Cardiac muscle cell (in vitro differentiated cells and primary cell): Measurements from ENCODE around the gene TIGD1. TPM values are rescaled to one million over a fixed set of nuclear protein-coding genes. Genes with fewer than 3 reads are reported as not detected.

Experiments
- DNase-seq, 2 donors: peaks; one replicate each; pipeline versions ENCODE4 v3.0.0 to v3.0.0-alpha.2; 2010 to 2017; ENCODE audit warnings: low read depth in 1 of 2, low spot score in 1 of 2
- H3K27ac ChIP-seq: fragments of 200-600 bp; sonication (generic); 2 replicates; pipeline ENCODE4 v1.5.1; 2016
- H3K27me3 ChIP-seq: fragments of 200-600 bp; sonication (generic); 2 replicates; pipeline ENCODE4 v1.6.0; 2016; ENCODE audit warnings: control low read depth
- H3K36me3 ChIP-seq: fragments of 200-600 bp; sonication (generic); 2 replicates; pipeline ENCODE4 v1.5.1; 2016; ENCODE audit warnings: control low read depth
- H3K4me1 ChIP-seq: fragments of 200-600 bp; sonication (generic); 2 replicates; pipeline ENCODE4 v1.8.1; 2017; ENCODE audit warnings: low read depth, mild to moderate bottlenecking, mixed run types
- H3K4me3 ChIP-seq: fragments of 200-600 bp; sonication (generic); 2 replicates; pipeline ENCODE4 v1.5.1; 2016; ENCODE audit warnings: mild to moderate bottlenecking
- H3K9me3 ChIP-seq: fragments of 200-600 bp; sonication (generic); 2 replicates; pipeline ENCODE4 v1.5.1; 2017; ENCODE audit warnings: low read depth, mild to moderate bottlenecking, control low read depth
- polyA plus RNA-seq: library from polyadenylated mRNA; unstranded; fragments of >200 nt; fragmentation: Nextera tagmentation; extraction: Ambion mirVana; gene quantifications from 2 replicates; pipeline ENCODE4 v1.2.1, GENCODE V29; 2016
- total RNA-seq: library from RNA; depleted of rRNA; stranded (reverse); fragments of >200 nt; gene quantifications from 2 replicates; pipeline ENCODE4 v1.2.3, GENCODE V29; 2016
- TF ChIP-seq, protein P1 (sequence below): IDR thresholded peaks from 2 replicates; pipeline ENCODE4 v1.5.1; 2012; ENCODE audit warnings: low read depth, mild to moderate bottlenecking, low read length

The TIGD1 gene
- total and polyA plus RNA-seq, 2 experiments from 2014 or later = 10.6 to 12.5 TPM

DNA sequence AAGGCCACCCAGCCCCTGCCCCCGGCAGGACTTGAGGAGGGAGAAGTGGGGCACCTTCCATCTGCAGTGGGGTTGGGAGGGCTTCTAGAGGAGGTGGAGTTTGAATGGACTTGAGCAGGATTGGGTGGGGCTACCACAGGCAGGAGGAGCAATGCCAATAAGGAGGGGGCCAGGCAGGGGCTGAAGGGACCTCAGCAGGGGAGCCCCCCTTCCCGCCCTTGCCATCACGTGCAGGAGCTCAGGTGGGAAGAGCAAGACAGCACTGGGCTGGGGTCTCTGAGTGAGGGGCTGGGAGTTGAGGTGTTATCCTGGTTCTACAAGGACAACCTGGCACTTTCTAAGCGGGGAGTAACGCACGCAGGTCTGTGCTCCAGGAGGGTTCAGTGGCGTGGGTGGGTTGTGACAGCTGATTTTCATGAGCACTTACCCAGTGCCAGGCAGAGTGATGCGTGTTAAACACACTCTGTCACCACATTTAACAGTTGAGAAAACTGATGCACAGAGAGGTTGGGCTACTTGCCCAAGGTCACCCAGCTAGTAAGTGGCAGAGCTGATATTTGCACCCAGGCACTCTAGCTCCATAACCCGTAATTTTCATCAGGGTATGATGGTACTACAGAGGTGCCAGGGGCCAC, 19.6 kb downstream of the TIGD1 start:
- no peak overlapping the region for H3K4me3 ChIP-seq
- H3K4me1 ChIP-seq = no peaks in the 10 kb centered on the region
- no peaks in the 10 kb centered on the region for H3K36me3 ChIP-seq
- H3K27me3 ChIP-seq = no peaks in the 10 kb centered on the region
- no peaks in the 10 kb centered on the region for H3K9me3 ChIP-seq
- H3K27ac ChIP-seq = no peak overlapping the region
- TF ChIP-seq, protein P1, sequence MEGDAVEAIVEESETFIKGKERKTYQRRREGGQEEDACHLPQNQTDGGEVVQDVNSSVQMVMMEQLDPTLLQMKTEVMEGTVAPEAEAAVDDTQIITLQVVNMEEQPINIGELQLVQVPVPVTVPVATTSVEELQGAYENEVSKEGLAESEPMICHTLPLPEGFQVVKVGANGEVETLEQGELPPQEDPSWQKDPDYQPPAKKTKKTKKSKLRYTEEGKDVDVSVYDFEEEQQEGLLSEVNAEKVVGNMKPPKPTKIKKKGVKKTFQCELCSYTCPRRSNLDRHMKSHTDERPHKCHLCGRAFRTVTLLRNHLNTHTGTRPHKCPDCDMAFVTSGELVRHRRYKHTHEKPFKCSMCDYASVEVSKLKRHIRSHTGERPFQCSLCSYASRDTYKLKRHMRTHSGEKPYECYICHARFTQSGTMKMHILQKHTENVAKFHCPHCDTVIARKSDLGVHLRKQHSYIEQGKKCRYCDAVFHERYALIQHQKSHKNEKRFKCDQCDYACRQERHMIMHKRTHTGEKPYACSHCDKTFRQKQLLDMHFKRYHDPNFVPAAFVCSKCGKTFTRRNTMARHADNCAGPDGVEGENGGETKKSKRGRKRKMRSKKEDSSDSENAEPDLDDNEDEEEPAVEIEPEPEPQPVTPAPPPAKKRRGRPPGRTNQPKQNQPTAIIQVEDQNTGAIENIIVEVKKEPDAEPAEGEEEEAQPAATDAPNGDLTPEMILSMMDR = no peak
- DNase-seq = no peak

DNA sequence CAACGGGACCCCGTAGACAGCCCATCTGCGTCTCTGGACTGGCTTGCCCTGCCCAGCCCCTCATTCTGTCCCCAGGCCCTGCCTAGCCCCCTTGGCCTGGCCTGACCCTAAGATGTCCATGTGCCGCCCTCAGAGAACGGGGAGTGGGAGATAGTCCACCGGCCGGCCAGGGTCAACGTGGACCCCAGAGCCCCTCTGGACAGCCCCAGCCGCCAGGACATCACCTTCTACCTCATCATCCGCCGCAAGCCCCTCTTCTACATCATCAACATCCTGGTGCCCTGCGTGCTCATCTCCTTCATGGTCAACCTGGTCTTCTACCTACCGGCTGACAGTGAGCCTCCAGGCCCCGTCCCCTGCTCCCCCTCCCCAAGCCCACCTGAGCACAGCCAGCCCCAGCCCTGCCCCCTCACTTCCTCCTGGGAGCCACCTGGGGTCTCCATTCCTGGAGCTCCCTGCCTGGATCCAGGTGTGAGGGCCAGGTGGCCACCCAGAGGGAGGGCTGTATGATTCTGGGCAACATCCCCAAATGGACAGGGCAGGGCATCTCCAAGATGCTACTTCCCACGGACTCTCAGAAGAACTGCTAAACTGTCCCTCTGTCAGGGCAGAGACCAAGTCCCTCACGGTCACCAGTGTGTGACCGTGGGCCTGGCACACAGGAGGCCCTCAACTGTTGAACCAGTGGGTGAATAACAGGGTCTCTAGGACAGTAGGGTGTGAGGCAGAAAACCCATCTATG, 20.4 kb downstream of the TIGD1 start:
- no peak for DNase-seq
- Histone ChIP-seq H3K9me3 (no peaks in the 10 kb centered on the region), H3K4me3 (no peak overlapping the region), H3K27me3 (no peaks in the 10 kb centered on the region), H3K36me3 (no peaks in the 10 kb centered on the region), H3K4me1 (peaks cover 2% of the 10 kb centered on the region), H3K27ac (no peak overlapping the region)
- TF ChIP-seq, protein P1 = no peak

GRCh38 chr2:232528746-232529460, 21.5 kb downstream of the TIGD1 start:
- H3K36me3 ChIP-seq = no peaks in the 10 kb centered on the region
- no peak for DNase-seq
- TF ChIP-seq, protein P1 = no peak
- H3K9me3 ChIP-seq = no peaks in the 10 kb centered on the region
- no peak overlapping the region for H3K4me3 ChIP-seq
- H3K27ac ChIP-seq = no peak overlapping the region
- peaks cover 3% of the 10 kb centered on the region for H3K27me3 ChIP-seq
- H3K4me1 ChIP-seq = peaks cover 2% of the 10 kb centered on the region

DNA sequence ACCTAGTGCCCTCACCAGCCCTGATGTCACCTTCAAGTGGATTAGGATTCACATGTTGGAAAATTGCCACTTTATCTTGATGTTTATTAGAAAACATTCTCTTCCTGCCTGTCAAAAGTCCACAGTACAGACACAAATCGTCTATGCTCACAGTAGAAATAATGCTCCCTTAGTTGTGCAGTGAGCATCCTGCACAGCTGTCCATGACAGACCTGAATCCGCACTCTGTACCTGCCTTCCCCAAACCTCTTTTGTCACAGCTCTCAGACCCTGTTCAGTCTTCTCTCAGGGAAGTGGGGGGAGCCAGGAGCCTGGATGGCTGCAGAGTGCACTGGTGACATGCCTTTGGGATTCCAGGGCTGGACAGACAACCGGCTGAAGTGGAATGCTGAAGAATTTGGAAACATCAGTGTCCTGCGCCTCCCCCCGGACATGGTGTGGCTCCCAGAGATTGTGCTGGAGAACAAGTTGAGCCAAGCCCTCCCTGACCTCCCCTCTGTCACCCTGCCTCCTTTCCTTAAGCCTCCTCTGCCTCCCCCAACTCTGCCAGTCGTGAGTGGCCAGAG, 22.4 kb downstream of the TIGD1 start:
- Histone ChIP-seq H3K9me3 (no peaks in the 10 kb centered on the region), H3K4me1 (peaks cover 2% of the 10 kb centered on the region), H3K36me3 (no peaks in the 10 kb centered on the region)

GRCh38 chr2:232526372-232526941, 23.9 kb downstream of the TIGD1 start:
- TF ChIP-seq, protein P1 = no peak
- Histone ChIP-seq H3K27me3 (peaks cover 27% of the 10 kb centered on the region), H3K4me1 (peaks cover 2% of the 10 kb centered on the region), H3K9me3 (no peaks in the 10 kb centered on the region), H3K4me3 (no peak overlapping the region), H3K36me3 (no peaks in the 10 kb centered on the region), H3K27ac (no peak overlapping the region)
- DNase-seq = no peak

More for the DNA sequence above, 22.4 kb downstream of the TIGD1 start:
- TF ChIP-seq, protein P1 = no peak
- Histone ChIP-seq H3K27ac (no peak overlapping the region), H3K27me3 (peaks cover 12% of the 10 kb centered on the region), H3K4me3 (no peak overlapping the region)
- DNase-seq = no peak
